A204.1 (cell line): ENCODE results near the gene ZNF750.

Source experiments
- FAIRE-seq: peaks from 2 replicates; lab custom pipeline; 2012; peaks lifted over from hg19 to GRCh38; lab: Jason Lieb, UNC

The ZNF750 gene

DNA sequence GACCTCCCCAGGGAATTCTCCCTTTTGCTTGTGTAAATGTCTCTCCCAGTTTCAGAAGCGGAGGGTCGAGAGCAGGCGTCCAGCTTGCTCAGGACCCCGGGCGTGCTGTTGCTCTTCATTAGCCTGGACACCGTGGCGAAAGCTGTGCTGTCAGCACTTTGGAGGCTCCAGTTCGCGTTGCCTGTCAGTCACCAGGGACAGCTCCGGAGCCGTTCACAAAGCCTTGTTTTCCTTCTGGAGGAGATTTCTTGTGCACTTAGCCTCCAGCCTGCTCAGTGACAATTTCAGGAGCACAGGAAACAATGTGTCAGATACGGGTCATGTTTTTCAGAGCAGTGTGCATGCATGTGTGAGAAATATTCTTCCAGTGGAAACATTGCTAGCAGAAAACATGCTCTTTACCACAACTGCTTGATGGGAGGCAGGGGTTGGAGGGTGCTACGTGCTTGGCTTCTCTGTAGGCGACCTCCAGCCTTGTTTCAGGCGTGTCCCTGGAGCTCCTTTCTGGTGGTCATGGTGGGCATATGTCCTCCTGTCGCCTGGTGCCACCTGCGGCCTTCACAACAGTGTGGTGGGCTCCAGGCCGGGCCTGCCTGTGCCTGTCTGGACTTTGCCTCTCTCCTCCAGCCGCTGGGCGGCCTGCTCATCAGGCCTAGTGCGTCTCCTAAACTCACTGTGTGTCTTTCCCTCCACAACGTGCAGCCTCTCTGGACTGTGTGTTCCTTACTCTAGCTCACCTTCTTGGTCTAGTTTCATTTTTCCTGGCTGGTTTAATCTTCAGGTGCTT is 29.0 kb downstream of the ZNF750 start:
- FAIRE-seq: no peak

- no peak for FAIRE-seq
Measured at GRCh38 chr17:82808921-82809905, 30.6 kb downstream of the ZNF750 start.

DNA sequence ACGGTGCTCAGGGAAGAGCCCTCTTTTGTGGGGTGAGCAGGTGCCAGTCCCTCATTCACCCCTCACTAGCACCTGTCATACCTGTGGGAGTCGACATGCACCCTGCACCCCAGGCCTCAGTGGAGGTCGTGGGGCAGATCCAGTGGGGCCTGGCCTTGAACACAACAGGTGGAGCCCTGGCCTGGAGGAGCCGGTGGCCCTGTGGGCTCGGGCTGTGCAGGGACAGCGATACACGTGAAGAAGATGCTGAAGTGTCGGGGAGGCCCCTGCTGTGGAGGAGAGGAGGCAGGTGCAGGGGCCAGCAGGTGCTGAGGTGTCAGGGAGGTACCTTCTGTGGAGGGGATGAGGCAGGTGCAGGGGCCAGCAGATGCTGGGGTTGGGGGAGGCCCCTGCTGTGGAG is 31.8 kb downstream of the ZNF750 start:
- FAIRE-seq: no peak

DNA sequence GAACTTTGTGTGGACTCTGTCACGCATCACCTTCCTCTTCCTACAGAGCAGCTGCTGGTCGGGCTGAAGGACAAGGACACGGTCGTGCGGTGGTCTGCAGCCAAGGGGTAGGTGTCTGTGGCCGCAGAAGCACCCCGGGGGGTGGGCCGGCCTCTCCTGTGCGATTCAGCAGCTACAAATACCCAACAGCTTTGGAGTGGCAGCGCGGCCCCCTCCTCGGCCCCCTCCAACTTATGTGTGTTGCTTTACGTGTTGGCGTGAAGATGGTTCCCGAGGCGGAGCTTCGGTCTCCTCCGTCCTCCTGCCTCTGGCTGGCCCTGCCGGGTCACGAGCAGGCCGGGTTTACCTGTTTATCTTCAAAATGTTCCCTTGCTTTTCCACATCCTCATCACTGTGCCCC is 32.3 kb downstream of the ZNF750 start:
- FAIRE-seq: no peak

DNA sequence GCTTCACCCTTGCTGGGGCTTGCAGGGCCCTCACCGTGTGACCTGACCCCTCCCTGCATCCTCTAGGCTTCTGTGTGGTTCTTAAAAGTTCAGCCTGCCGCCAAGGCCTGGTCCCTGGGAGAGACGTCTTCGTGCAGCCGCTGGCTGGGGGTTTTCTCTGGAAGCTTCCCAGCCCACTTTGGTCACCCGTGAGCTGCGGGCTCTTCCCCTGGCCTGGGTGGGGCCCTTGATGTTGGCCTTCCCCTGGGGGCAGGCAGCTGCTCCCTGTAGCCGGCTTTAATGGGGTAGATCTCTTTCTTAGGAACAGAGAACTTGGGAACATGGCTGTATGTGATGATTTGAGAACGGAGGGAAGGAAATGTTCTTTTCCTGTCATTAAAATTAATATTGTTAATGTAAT is 32.7 kb downstream of the ZNF750 start:
- no peak for FAIRE-seq

DNA sequence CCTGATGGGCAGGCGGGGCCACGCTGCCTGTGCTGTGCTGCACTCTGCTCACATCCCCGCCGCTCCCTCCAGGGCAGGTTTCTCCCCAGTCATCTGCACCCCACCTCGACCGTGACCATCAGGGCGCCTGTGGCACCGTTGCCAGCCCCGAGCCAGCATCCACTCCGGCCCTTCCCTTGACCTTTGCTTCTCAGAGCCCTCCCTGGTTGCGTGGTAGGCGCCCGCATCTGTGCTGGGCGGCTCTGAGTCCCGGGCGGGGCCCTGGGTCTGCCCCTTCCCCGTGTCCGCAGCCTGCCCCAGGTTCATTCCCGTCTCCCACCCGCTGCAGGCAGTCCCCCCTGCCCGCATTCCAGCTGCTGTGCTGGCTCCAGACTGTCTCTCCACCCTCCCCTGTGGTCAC is 33.2 kb downstream of the ZNF750 start:
- no peak for FAIRE-seq

- FAIRE-seq: no peak
Measured at GRCh38 chr17:82805823-82806222, 34.0 kb downstream of the ZNF750 start.

- no peak for FAIRE-seq
Measured at GRCh38 chr17:82805254-82805653, 34.6 kb downstream of the ZNF750 start.

GRCh38 chr17:82804442-82805191 is 35.2 kb downstream of the ZNF750 start:
- no peak for FAIRE-seq

DNA sequence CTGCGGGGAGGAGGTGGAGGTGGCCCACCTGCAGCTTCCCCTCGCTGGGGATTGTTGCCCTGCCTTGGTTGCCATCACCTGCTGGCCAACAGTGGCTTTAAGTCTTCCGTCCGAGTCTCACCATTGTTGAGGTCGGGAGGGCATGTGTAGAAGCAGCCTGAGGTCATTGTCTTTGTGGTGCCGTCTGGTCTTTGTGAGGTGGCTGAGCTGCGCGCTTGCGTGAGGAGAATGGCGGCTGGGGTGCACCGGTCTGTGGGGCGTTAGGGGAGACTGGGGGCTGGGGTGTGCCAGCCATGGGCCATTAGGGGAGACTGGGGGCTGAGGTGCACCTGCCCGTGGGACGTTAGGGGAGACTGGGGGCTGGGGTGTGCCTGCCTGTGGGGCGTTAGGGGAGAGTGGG is 36.2 kb downstream of the ZNF750 start:
- FAIRE-seq: no peak

DNA sequence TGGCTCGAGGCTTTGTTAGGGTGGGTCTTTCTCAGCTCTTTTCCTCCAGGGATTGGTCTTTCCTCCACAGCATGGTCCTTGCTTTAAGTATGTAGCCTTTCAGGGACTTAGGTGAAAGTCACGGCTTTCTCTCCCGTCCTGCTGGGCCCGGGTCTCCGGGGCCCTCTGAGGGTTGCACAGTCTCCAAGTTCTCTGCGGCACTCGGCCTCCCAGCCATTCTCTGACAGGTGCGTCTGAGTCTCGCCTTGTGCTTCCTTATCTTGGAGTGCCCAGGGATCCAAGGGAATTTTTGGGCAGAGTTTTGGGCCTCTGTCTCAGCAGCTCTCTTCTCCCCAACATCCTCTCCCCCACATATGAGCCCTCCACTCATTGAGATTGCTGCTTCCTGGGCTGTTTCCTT is 36.6 kb downstream of the ZNF750 start:
- FAIRE-seq: no peak

- FAIRE-seq: no peak
Measured at GRCh38 chr17:82802075-82802780, 37.6 kb downstream of the ZNF750 start.

DNA sequence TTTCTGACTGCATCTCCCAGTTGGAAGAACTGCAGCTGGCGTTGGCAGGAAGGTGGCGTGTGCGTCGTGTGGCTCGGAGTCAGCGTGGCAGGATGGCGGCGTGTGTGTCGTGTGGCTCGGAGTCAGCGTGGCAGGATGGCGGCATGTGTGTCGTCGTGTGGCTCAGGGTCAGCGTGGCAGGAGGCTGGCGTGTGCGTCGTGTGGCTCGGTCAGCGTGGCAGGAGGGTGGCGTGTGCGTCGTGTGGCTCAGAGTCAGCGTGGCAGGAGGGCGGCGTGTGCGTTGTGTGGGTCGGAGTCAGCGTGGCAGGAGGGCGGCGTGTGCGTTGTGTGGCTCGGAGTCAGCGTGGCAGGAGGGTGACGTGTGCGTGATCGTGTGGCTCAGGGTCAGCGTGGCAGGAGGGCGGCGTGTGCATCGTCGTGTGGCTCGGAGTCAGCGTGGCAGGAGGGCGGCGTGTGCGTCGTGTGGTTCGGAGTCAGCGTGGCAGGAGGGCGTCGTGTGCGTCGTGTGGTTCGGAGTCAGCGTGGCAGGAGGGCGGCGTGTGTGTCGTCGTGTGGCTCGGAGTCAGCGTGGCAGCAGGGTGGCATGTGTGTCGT is 38.3 kb downstream of the ZNF750 start:
- FAIRE-seq: no peak

GRCh38 chr17:82800885-82801284 is 38.9 kb downstream of the ZNF750 start:
- no peak for FAIRE-seq

DNA sequence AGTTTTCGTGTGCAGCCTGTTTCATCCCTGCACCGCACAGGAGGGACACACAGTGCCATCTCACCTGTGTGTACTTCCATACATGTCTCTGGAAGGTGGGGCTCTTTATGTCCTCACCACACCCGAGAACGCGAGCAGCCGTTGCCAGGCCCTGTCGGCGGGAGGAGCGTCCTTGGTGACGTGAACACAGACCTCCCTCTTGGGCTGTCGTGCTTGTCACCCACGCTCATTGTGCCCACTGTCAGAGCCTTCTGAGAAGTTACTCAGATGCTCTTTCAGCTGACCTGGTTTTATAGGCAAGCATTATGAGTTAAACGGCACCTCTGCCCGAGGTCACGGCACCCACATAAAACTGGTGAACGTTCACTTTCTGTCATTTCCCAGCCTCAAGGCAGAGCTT is 40.2 kb downstream of the ZNF750 start:
- FAIRE-seq: no peak

DNA sequence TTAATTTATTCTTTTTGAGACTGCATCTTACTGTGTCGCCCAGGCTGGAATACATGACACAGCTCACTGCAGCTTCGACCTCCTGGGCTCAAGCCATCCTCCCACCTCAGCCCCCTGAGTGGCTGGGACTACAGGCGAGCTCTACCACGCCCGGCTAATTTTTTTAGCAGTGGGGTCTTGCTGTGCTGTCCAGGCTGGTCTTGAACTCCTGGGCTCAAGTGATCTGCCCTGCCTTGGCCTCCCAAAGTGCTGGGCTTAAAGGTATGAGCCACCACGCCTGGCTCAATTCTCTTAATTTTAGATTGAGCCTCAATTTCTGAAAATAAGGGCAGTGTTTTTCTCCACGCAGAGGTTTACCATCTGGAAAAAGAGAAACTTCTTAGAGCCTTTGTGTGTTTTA is 41.1 kb downstream of the ZNF750 start:
- no peak for FAIRE-seq

DNA sequence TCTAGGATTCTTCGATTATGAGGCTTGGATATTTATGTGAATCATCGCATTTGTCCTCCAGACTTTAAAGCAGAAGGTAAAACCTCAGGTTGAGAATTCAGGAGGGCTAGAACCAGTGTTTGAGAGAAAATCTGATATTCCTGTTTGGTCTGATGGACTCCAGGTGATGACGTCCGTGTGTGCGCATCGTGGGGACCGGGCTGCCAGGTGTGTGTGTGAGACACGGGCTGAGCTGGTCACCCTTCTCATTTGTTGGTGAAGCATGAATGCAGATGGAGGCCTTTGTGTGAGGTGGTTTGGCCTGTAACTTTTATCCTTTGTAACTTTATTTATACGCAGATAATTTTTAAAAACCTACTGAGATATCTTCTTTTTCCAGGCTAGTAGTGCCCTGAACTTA is 42.8 kb downstream of the ZNF750 start:
- no peak for FAIRE-seq

- FAIRE-seq: no peak
Measured at GRCh38 chr17:82795615-82796014, 44.2 kb downstream of the ZNF750 start.

DNA sequence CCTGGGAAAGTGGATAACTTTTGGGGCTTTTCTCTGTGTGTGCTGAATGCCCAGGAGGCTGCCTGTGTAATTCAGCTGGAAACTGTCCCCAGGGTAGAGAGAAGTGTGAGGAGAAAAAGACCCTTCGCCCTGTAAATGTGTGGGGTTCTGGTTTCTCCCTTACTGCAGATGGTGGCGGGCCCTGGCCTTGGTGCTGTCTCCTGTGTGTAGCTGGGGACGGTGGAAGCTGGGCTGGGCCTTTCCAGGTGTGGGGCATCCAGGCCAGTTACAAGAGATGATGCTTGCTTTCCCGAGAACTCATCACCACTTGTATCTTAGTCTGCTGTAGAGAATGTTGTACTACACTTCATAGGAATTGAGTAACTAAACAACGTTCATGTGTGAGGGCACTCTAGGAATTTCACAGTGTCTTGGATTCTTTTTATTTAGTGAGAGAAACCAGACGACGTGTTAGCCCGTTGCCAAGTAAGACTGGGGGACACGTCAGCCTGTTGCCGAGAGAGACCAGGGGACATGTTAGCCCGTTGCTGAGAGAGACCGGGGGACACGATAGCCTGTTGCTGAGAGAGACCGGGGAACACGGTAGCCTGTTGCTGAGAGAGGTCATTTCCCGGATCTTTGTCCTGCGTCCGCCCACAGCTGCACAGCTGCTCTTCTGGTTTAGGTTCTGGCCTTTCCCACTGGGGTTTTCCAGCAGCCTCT is 44.9 kb downstream of the ZNF750 start:
- no peak for FAIRE-seq

- FAIRE-seq: no peak
Measured at GRCh38 chr17:82793974-82794630, 45.7 kb downstream of the ZNF750 start.
